VCaP (cell line): ENCODE data around the gene RBCK1.
"Not testable (repeated sequence)": the region's sequence is repeated elsewhere in the genome, so short reads cannot be mapped to it uniquely, and the experiment has no call there.

Experiments used
- H3K27ac ChIP-seq: fragments of 450-650 bp; 2 replicates; pipeline ENCODE4 v1.5.1; 2017
- TF ChIP-seq, protein P1 (sequence below): fragments of 450-650 bp; conservative IDR thresholded peaks from 2 replicates; pipeline ENCODE4 v1.5.1; 2017; ENCODE audit warnings: mild to moderate bottlenecking, moderate library complexity

Gene RBCK1

DNA sequence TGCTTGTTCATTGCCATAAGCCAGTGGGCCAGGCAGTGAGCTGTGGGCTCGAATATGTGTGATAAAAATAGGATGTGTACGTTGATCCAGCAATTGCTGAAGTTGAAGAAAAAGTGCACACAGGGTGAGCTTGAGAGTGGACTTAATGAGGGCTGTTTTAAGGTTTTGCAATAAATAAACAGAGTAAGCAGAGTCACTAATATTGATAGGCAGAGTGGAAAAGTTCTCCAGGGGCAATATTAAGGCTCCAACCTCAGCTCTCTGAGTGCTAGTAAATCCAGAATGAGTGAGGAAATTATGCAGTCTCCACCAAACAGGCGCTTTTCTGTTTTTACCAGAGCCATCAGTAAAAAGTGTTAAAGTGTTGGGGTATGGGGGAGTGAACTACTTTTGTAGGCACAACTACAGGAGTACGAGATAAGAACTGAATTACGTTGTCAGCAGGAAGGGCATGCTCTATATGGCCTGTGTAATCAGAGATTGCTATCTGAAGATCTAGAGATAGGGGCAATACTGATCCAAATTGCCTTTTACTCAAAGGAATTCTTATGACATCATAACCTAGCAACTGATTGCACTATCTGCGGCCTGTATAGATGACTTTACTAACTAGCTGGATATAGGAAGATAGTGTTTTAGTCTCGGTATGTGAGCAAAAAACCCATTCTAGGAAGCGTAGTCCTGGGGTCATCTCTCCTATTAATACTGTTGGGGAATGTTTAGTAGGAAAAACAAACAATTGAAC, 61.8 kb downstream of the RBCK1 start:
- H3K27ac ChIP-seq, result no peak overlapping the region
- TF ChIP-seq, protein P1, sequence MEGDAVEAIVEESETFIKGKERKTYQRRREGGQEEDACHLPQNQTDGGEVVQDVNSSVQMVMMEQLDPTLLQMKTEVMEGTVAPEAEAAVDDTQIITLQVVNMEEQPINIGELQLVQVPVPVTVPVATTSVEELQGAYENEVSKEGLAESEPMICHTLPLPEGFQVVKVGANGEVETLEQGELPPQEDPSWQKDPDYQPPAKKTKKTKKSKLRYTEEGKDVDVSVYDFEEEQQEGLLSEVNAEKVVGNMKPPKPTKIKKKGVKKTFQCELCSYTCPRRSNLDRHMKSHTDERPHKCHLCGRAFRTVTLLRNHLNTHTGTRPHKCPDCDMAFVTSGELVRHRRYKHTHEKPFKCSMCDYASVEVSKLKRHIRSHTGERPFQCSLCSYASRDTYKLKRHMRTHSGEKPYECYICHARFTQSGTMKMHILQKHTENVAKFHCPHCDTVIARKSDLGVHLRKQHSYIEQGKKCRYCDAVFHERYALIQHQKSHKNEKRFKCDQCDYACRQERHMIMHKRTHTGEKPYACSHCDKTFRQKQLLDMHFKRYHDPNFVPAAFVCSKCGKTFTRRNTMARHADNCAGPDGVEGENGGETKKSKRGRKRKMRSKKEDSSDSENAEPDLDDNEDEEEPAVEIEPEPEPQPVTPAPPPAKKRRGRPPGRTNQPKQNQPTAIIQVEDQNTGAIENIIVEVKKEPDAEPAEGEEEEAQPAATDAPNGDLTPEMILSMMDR, result no peak

GRCh38 chr20:472137-472846, 64.2 kb downstream of the RBCK1 start:
- TF ChIP-seq, protein P1, result no peak
- no peak overlapping the region for H3K27ac ChIP-seq

DNA sequence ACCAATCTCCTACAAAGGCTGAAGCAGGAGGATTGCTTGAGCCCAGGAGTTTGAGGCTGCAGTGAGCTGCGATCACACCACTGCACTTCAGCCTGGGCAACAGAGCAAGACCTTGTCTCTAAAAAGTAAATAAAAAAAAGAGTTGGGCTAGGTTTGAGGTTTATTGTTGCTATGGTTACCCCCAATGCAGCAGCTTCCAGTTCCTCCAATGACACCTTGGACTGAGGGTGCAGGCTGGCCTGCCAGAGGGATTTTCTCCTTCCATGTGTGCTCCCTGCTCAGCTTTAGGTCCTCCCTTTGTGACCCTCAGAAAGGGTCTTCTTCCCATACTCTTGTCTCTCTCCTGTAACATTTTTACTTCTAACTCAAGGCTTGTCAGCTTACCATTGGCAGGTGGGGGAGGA, 64.8 kb downstream of the RBCK1 start:
- TF ChIP-seq, protein P1, result no peak
- no peak overlapping the region for H3K27ac ChIP-seq

DNA sequence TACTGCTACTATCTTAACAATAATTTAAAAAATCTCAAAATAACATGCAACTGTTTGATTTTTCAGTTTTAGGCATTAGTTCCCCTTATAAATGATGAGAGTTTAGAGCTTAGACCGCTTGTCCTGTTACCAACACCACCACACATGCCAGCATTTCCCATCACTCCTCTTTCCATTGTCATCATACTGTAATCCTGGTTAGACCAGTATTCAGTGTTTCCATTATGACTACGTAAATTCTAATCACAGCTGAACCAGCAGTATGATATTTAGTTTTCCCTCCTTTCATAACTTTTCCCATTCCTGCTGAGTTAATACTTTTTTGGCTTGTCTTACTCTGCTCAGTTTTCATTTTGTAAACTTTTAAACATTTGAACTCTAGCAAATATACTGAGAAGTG, 66.5 kb downstream of the RBCK1 start:
- no peak overlapping the region for H3K27ac ChIP-seq
- TF ChIP-seq, protein P1, result no peak

GRCh38 chr20:475463-476357, 67.6 kb downstream of the RBCK1 start:
- H3K27ac ChIP-seq, result no peak overlapping the region
- TF ChIP-seq, protein P1, result no peak

GRCh38 chr20:476561-477249, 68.6 kb downstream of the RBCK1 start:
- not testable (repeated sequence) for H3K27ac ChIP-seq

DNA sequence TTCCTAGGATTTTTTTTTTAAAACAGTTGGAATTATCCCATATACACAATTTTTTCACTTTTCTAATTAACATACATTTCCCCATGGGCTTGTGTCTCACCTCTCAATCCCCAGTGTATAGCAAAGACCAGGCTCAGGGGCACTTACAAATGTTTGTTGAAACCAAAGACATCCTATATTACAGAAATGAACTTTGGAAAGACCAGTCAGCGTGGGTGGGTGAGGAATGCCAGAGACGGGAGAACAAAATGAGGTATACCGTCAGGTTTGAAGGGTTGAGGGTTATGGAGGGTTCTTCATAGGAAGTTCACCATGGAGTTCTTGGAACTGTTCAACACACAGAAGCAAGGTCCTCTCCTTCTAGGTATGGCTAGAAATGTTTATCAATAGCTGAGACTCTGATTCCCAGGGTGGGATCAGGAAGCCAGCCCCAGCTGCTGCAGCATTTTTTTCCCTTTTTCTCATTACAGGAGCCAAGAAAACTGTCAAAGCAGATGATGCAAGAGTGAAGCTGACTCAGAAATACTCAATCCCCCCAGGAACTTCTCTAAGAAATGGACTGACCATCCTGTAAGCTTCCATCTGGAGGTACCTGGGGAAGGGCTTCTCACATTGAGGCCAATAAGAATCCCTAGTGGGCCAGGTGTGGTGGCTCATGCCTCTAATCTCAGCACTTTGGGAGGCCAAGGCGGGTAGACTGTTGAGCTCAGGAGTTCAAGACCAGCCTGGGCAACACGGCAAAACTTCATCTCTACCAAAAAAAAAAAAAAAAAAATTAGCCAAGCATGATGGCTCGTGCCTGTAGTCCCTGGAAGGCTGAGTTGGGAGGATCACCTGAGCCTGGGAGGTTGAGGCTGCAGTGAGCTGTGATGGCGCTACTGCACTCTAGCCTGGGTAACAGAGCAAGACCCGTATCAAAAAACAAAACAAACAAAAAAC, 70.2 kb downstream of the RBCK1 start:
- TF ChIP-seq, protein P1, result no peak
- peak overlapping the region; percentile 79 for H3K27ac ChIP-seq
